HepG2 (cell line): ENCODE results near the gene DEDD2. TPM values are rescaled to one million over a fixed set of nuclear protein-coding genes. Genes with fewer than 3 reads are reported as not detected.

ENCODE experiments used
- AGO1 ChIP-seq: fragments of 200-400 bp; formaldehyde crosslinking; IDR thresholded peaks from 2 replicates; pipeline ENCODE4 v1.6.1; 2017; ENCODE audit warnings: mild to moderate bottlenecking, low read depth, low read length, moderate library complexity; ENCODE audit not compliant: poor library complexity, severe bottlenecking
- BHLHE40 ChIP-seq: IDR thresholded peaks from 2 replicates; pipeline ENCODE4 v1.6.1; 2011; ENCODE audit warnings: low read length, improper control_type of control experiment
- FLYWCH1 ChIP-seq: sonication (generic); formaldehyde crosslinking; IDR thresholded peaks from 2 replicates; pipeline ENCODE4 v1.8.1; 2023; ENCODE audit warnings: mild to moderate bottlenecking, missing genetic modification reagents
- GABPB1 ChIP-seq: IDR thresholded peaks from 2 replicates; pipeline ENCODE4 v1.6.1; 2016; ENCODE audit warnings: mild to moderate bottlenecking, missing genetic modification reagents, moderate library complexity, missing compliant biosample characterization
- HOMEZ ChIP-seq: IDR thresholded peaks from 2 replicates; pipeline ENCODE4 v1.6.1; 2016; ENCODE audit warnings: low read depth
- MXD3 ChIP-seq: IDR thresholded peaks from 2 replicates; pipeline ENCODE4 v1.6.1; 2016; ENCODE audit warnings: mild to moderate bottlenecking, missing biosample characterization, missing genetic modification reagents
- NKX3-1 ChIP-seq: sonication (generic); formaldehyde crosslinking; IDR thresholded peaks from 2 replicates; pipeline ENCODE4 v1.5.0; 2020; ENCODE audit warnings: missing genetic modification reagents
- RBM39 ChIP-seq: fragments of 200-400 bp; formaldehyde crosslinking; IDR thresholded peaks from one replicate; pipeline ENCODE4 v1.6.1; 2018; ENCODE audit warnings: antibody characterized with exemption, mild to moderate bottlenecking, low read depth, low read length; ENCODE audit not compliant: poor library complexity, severe bottlenecking
- SAFB2 ChIP-seq: sonication (generic); formaldehyde crosslinking; IDR thresholded peaks from 2 replicates; pipeline ENCODE4 v1.5.1; 2020; ENCODE audit warnings: missing genetic modification reagents, low read depth, mild to moderate bottlenecking, borderline replicate concordance
- SAP130 ChIP-seq: IDR thresholded peaks from 2 replicates; pipeline ENCODE4 v1.6.1; 2016; ENCODE audit warnings: low read depth
- ZNF253 ChIP-seq: sonication (generic); formaldehyde crosslinking; IDR thresholded peaks from 2 replicates; pipeline ENCODE4 v1.8.0; 2022; ENCODE audit warnings: mild to moderate bottlenecking, missing genetic modification reagents, borderline replicate concordance
- ZNF567 ChIP-seq: sonication (generic); formaldehyde crosslinking; IDR thresholded peaks from 2 replicates; pipeline ENCODE4 v1.8.1; 2023; ENCODE audit warnings: mild to moderate bottlenecking, missing genetic modification reagents, borderline replicate concordance
- ZNF687 ChIP-seq: sonication (generic); formaldehyde crosslinking; IDR thresholded peaks from 2 replicates; pipeline ENCODE4 v1.5.1; 2020; ENCODE audit warnings: mild to moderate bottlenecking, missing genetic modification reagents, moderate library complexity
- ZNF703 ChIP-seq: sonication (generic); formaldehyde crosslinking; IDR thresholded peaks from 2 replicates; pipeline ENCODE4 v1.5.1; 2020; ENCODE audit warnings: missing genetic modification reagents, mild to moderate bottlenecking, moderate library complexity, borderline replicate concordance
- ZNF704 ChIP-seq: sonication (generic); formaldehyde crosslinking; IDR thresholded peaks from 2 replicates; pipeline ENCODE4 v1.8.1; 2023; ENCODE audit warnings: mild to moderate bottlenecking, inconsistent platforms, moderate library complexity, missing genetic modification reagents, borderline replicate concordance
- ZNF777 ChIP-seq: sonication (generic); formaldehyde crosslinking; IDR thresholded peaks from 2 replicates; pipeline ENCODE4 v1.4.0; 2020; ENCODE audit warnings: missing genetic modification reagents
- ZSCAN21 ChIP-seq: sonication (generic); formaldehyde crosslinking; IDR thresholded peaks from 2 replicates; pipeline ENCODE4 v1.8.0; 2022; ENCODE audit warnings: mild to moderate bottlenecking, missing genetic modification reagents, moderate library complexity, borderline replicate concordance
- polyA plus RNA-seq, 8 experiments: library from polyadenylated mRNA; depleted of rRNA in 3 of 8; stranded (reverse) in 7 of 8; unstranded in 1 of 8; fragments of >200 nt; fragmentation: Illumina TruSeq in 4 of 8; extraction: Trizol in 4 of 8; gene quantifications; 2 replicates each; pipeline versions ENCODE4 v1.2.1 to v1.2.3, GENCODE V29; 2011 to 2016; ENCODE audit warnings: low read depth in 4 of 8, missing spikeins in 1 of 8, mixed read lengths in 1 of 8; ENCODE audit not compliant: insufficient read depth in 1 of 8
- total RNA-seq, 5 experiments: library from RNA; depleted of rRNA; stranded (reverse); fragments of >200 nt; fragmentation: Illumina TruSeq; extraction: Trizol; gene quantifications; 2 replicates each; pipeline ENCODE4 v1.2.3, GENCODE V29; 2016; ENCODE audit warnings: low read depth in 1 of 5
- TF ChIP-seq, protein P1 (sequence below): sonication (generic); formaldehyde crosslinking; IDR thresholded peaks from 2 replicates; pipeline ENCODE4 v1.8.1; 2023; ENCODE audit warnings: missing genetic modification reagents, inconsistent platforms, borderline replicate concordance

Gene DEDD2
- total and polyA plus RNA-seq, 2 of the 13 experiments (the other 11 are each of a cell fraction or from before 2014, with no cell fraction given), result 19.2 to 24.7 TPM

GRCh38 chr19:42216653-42217519 is 591 bp downstream of the DEDD2 start (continued):
- peak; percentile 16; the same call in 1 of the 2 replicates for TF ChIP-seq MXD3 (CRISPR knock-in tag)
- 0 out of 2 replicates have a peak, but pooled peaks have one; percentile 42 for TF ChIP-seq ZNF253 (CRISPR knock-in tag)
- 0 out of 2 replicates have a peak, but pooled peaks have one; percentile 45 for TF ChIP-seq ZNF703 (CRISPR knock-in tag)
- no peak; the same call in 1 of the 2 replicates for TF ChIP-seq GABPB1
- TF ChIP-seq RBM39, result peak; percentile 37
- 0 out of 2 replicates have a peak, but pooled peaks have one; percentile 10 for TF ChIP-seq NKX3-1 (CRISPR knock-in tag)
- 0 out of 2 replicates have a peak, but pooled peaks have one; percentile 5 for TF ChIP-seq HOMEZ
- TF ChIP-seq BHLHE40, result 0 out of 2 replicates have a peak, but pooled peaks have one; percentile 38
- TF ChIP-seq AGO1, result peak; percentile 99
- TF ChIP-seq ZNF687 (CRISPR knock-in tag), result peak; percentile 15; the same call in 1 of the 2 replicates
- TF ChIP-seq SAP130, result peak; percentile 51
- 0 out of 2 replicates have a peak, but pooled peaks have one; percentile 31 for TF ChIP-seq ZNF777 (CRISPR knock-in tag)
- peak; percentile 34; the same call in 1 of the 2 replicates for TF ChIP-seq ZSCAN21 (CRISPR knock-in tag)
- TF ChIP-seq ZNF567 (CRISPR knock-in tag), result no peak
- 0 out of 2 replicates have a peak, but pooled peaks have one; percentile 55 for TF ChIP-seq ZNF704 (CRISPR knock-in tag)
- TF ChIP-seq SAFB2 (CRISPR knock-in tag), result no peak
- TF ChIP-seq, protein P1, sequence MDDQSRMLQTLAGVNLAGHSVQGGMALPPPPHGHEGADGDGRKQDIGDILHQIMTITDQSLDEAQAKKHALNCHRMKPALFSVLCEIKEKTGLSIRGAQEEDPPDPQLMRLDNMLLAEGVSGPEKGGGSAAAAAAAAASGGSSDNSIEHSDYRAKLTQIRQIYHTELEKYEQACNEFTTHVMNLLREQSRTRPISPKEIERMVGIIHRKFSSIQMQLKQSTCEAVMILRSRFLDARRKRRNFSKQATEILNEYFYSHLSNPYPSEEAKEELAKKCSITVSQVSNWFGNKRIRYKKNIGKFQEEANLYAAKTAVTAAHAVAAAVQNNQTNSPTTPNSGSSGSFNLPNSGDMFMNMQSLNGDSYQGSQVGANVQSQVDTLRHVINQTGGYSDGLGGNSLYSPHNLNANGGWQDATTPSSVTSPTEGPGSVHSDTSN (CRISPR knock-in tag), result no peak
- TF ChIP-seq FLYWCH1 (CRISPR knock-in tag), result no peak
